ENCODE results near the gene GNAI3. TPM values are rescaled to one million over a fixed set of nuclear protein-coding genes. Genes with fewer than 3 reads are reported as not detected.

GNAI3 gene
- total RNA-seq, 1 experiment from 2014 or later, result 12.8 TPM

- Histone ChIP-seq H3K4me1 (ENCODE audit: insufficient read depth, low read length, poor library complexity, severe bottlenecking) (peaks cover 8% of the 10 kb centered on the region), H3K27me3 (replicated peaks; ENCODE audit: insufficient read depth, low read depth, low read length, poor library complexity) (no peaks in the 10 kb centered on the region), H3K9me3 (ENCODE audit: low read depth, low read length, poor library complexity, severe bottlenecking) (no peaks in the 10 kb centered on the region), H3K27ac (ENCODE audit: low read depth, low read length, poor library complexity, severe bottlenecking) (no peak overlapping the region), H3K4me3 (ENCODE audit: low read depth, low read length, poor library complexity, severe bottlenecking) (no peak overlapping the region), H3K36me3 (ENCODE audit: insufficient read depth, low read length, poor library complexity, severe bottlenecking) (no peaks in the 10 kb centered on the region)
- TF ChIP-seq CTCF (conservative IDR thresholded peaks at IDR 0.05; ENCODE audit: low read depth, low read length) (no peak), EZH2 (IDR thresholded peaks at IDR 0.05; ENCODE audit: borderline replicate concordance, low read depth, low read length, poor library complexity, severe bottlenecking) (no peak)
- ChIA-PET POLR2A (ENCODE audit: low non-redundant PET) (no interaction called here), CTCF (interaction anchor here (0.7 to 1.3 kb wide), 3 partner anchors 12 to 742 kb away, joined by 4 to 7 read pairs (median 7); no protein-coding TSS in a partner anchor)
- DNase-seq (ENCODE audit: low spot score), result no peak
- BruUV-seq (replicated peaks), result no TSS peak
- intact Hi-C loops (cut with micrococcal nuclease; ENCODE audit: unreplicated experiment), result loop anchor here (5.0 kb wide), 1 partner anchor 272 kb away; no protein-coding TSS in a partner anchor
Observed at GRCh38 chr1:109534307-109534858, 14.0 kb upstream of the GNAI3 start.

GRCh38 chr1:109535481-109535880 lies 12.9 kb upstream of the GNAI3 start:
- CTCF ChIA-PET, result no interaction called here
- TF ChIP-seq EZH2 (IDR thresholded peaks at IDR 0.05; ENCODE audit: borderline replicate concordance, low read depth, low read length, poor library complexity, severe bottlenecking) (no peak), CTCF (conservative IDR thresholded peaks at IDR 0.05; ENCODE audit: low read depth, low read length) (no peak)
- intact Hi-C loops (cut with micrococcal nuclease; ENCODE audit: unreplicated experiment), result no loop called here
- Histone ChIP-seq H3K27ac (ENCODE audit: low read depth, low read length, poor library complexity, severe bottlenecking) (no peak overlapping the region), H3K27me3 (replicated peaks; ENCODE audit: insufficient read depth, low read depth, low read length, poor library complexity) (no peaks in the 10 kb centered on the region), H3K4me1 (ENCODE audit: insufficient read depth, low read length, poor library complexity, severe bottlenecking) (peaks cover 4% of the 10 kb centered on the region), H3K9me3 (ENCODE audit: low read depth, low read length, poor library complexity, severe bottlenecking) (no peaks in the 10 kb centered on the region), H3K4me3 (ENCODE audit: low read depth, low read length, poor library complexity, severe bottlenecking) (no peak overlapping the region), H3K36me3 (ENCODE audit: insufficient read depth, low read length, poor library complexity, severe bottlenecking) (no peaks in the 10 kb centered on the region)
- no peak for DNase-seq (ENCODE audit: low spot score)
- POLR2A ChIA-PET (ENCODE audit: low non-redundant PET), result interaction anchor here (0.6 kb wide), 2 partner anchors 21 to 65 kb away, joined by 4 read pairs; no protein-coding TSS in a partner anchor
- BruUV-seq (replicated peaks), result no TSS peak

GRCh38 chr1:109535971-109536491 lies 12.4 kb upstream of the GNAI3 start:
- no TSS peak for BruUV-seq (replicated peaks)
- H3K27ac ChIP-seq (ENCODE audit: low read depth, low read length, poor library complexity, severe bottlenecking), result no peak overlapping the region
- TF ChIP-seq CTCF (conservative IDR thresholded peaks at IDR 0.05; ENCODE audit: low read depth, low read length), result no peak
- no peak for TF ChIP-seq EZH2 (IDR thresholded peaks at IDR 0.05; ENCODE audit: borderline replicate concordance, low read depth, low read length, poor library complexity, severe bottlenecking)
- H3K36me3 ChIP-seq (ENCODE audit: insufficient read depth, low read length, poor library complexity, severe bottlenecking), result no peaks in the 10 kb centered on the region
- no peak overlapping the region for H3K4me3 ChIP-seq (ENCODE audit: low read depth, low read length, poor library complexity, severe bottlenecking)
- CTCF ChIA-PET, result interaction anchor here (0.5 to 1.0 kb wide), 2 partner anchors 10 to 433 kb away, joined by 4 to 6 read pairs; no protein-coding TSS in a partner anchor
- intact Hi-C loops (cut with micrococcal nuclease; ENCODE audit: unreplicated experiment), result no loop called here
- H3K27me3 ChIP-seq (replicated peaks; ENCODE audit: insufficient read depth, low read depth, low read length, poor library complexity), result no peaks in the 10 kb centered on the region
- DNase-seq (ENCODE audit: low spot score), result no peak
- POLR2A ChIA-PET (ENCODE audit: low non-redundant PET), result interaction anchor here (0.6 kb wide), 1 partner anchor 64 kb away, joined by 4 read pairs; no protein-coding TSS in a partner anchor
- H3K4me1 ChIP-seq (ENCODE audit: insufficient read depth, low read length, poor library complexity, severe bottlenecking), result peaks cover 4% of the 10 kb centered on the region
- H3K9me3 ChIP-seq (ENCODE audit: low read depth, low read length, poor library complexity, severe bottlenecking), result no peaks in the 10 kb centered on the region
